Endothelial cell of umbilical vein (primary cell): ENCODE data around the gene HBG2. TPM values are rescaled to one million over a fixed set of nuclear protein-coding genes. Genes with fewer than 3 reads are reported as not detected.

Experiments used
- BruUV-seq: library from RNA; stranded (reverse); fragments of 400-500 nt; replicated peaks from 2 replicates; lab custom pipeline; 2021; lab: Mats Ljungman, UMichigan
- CTCF ChIA-PET: fragments of 300-600, 350-600 bp; sonication (Branson Sonifier 250); formaldehyde crosslinking; loops from one replicate; lab custom pipeline; 2021; ENCODE audit warnings: antibody characterized with exemption, inconsistent platforms; lab: Charles Lee
- POLR2A ChIA-PET: fragments of 300-600, 350-600 bp; sonication (Branson Sonifier 250); formaldehyde crosslinking; loops from one replicate; lab custom pipeline; 2021; ENCODE audit warnings: antibody characterized with exemption, inconsistent platforms; lab: Charles Lee
- DNase-seq: peaks from one replicate; pipeline ENCODE4 v3.0.0-alpha.2; 2011; ENCODE audit warnings: low read depth, low spot score
- FAIRE-seq: peaks from 2 replicates; lab custom pipeline; 2011; peaks lifted over from hg19 to GRCh38; lab: Jason Lieb, UNC
- H2AFZ ChIP-seq: 2 replicates; pipeline ENCODE4 v1.6.0; 2012; ENCODE audit warnings: low read depth, low read length, control low read depth, inconsistent platforms
- H3K27ac ChIP-seq: 2 replicates; pipeline ENCODE4 v1.5.1; 2011; ENCODE audit warnings: low read depth, mild to moderate bottlenecking, control low read depth, low read length, moderate library complexity; ENCODE audit not compliant: insufficient read depth
- H3K27me3 ChIP-seq, 2 experiments: 2 replicates each; pipeline versions ENCODE4 v1.6.0 to v1.6.1; 2011; ENCODE audit warnings: low read length in 2 of 2, mixed read lengths in 1 of 2; ENCODE audit not compliant: control insufficient read depth in 2 of 2, insufficient read depth in 2 of 2
- H3K36me3 ChIP-seq, 2 experiments: 2 replicates in 1 of 2; 3 replicates in 1 of 2; pipeline ENCODE4 v1.5.1; 2011; ENCODE audit warnings: low read length in 2 of 2, mild to moderate bottlenecking in 1 of 2, moderate library complexity in 1 of 2; ENCODE audit not compliant: control insufficient read depth in 2 of 2, insufficient read depth in 2 of 2; ENCODE audit errors: extremely low read depth in 1 of 2
- H3K4me1 ChIP-seq: 3 replicates; pipeline ENCODE4 v1.5.1; 2011; ENCODE audit warnings: mild to moderate bottlenecking, low read length; ENCODE audit not compliant: control insufficient read depth, insufficient read depth; ENCODE audit errors: extremely low read depth
- H3K4me2 ChIP-seq: 2 replicates; pipeline ENCODE4 v1.6.1; 2011; ENCODE audit warnings: low read length, control low read depth, mixed read lengths; ENCODE audit not compliant: insufficient read depth
- H3K4me3 ChIP-seq, 3 experiments: fragments of 200-600 bp in 1 of 3; sonication (generic), shearing (Covaris generic) in 1 of 3; replicated peaks in 1 of 3; 2 replicates each; pipeline ENCODE4 v1.5.1; 2011 to 2016; ENCODE audit warnings: control low read depth in 3 of 3, low read length in 3 of 3, mild to moderate bottlenecking in 2 of 3, inconsistent platforms in 1 of 3, low read depth in 1 of 3, moderate library complexity in 1 of 3; ENCODE audit not compliant: insufficient read depth in 1 of 3
- H3K79me2 ChIP-seq: 2 replicates; pipeline ENCODE4 v1.6.0; 2012; ENCODE audit warnings: low read length, inconsistent platforms; ENCODE audit not compliant: control insufficient read depth, insufficient read depth
- H3K9ac ChIP-seq: replicated peaks from 2 replicates; pipeline ENCODE3; 2011; ENCODE audit warnings: low read length, control low read depth; ENCODE audit not compliant: insufficient read depth; ENCODE audit errors: extremely low read depth
- H3K9me1 ChIP-seq: replicated peaks from 3 replicates; pipeline ENCODE4 v1.6.0; 2011; ENCODE audit warnings: mild to moderate bottlenecking, low read length; ENCODE audit not compliant: control insufficient read depth, insufficient read depth; ENCODE audit errors: extremely low read depth
- H3K9me3 ChIP-seq: replicated peaks from 2 replicates; pipeline ENCODE4 v1.5.1; 2012; ENCODE audit warnings: low read length, inconsistent platforms; ENCODE audit not compliant: control insufficient read depth, insufficient read depth
- H4K20me1 ChIP-seq: replicated peaks from 2 replicates; pipeline ENCODE3; 2011; ENCODE audit warnings: mild to moderate bottlenecking, low read length; ENCODE audit not compliant: control insufficient read depth, insufficient read depth; ENCODE audit errors: extremely low read depth
- CTCF ChIP-seq, 2 donors: IDR thresholded peaks; 1 replicate in 1 of 2; 2 replicates in 1 of 2; pipeline ENCODE4 v1.5.1; 2011; ENCODE audit warnings: low read length in 2 of 2, mild to moderate bottlenecking in 2 of 2, moderate library complexity in 2 of 2, control low read depth in 1 of 2, inconsistent platforms in 1 of 2, low read depth in 1 of 2; ENCODE audit not compliant: insufficient read depth in 1 of 2; ENCODE audit errors: extremely low read depth in 1 of 2
- EZH2 ChIP-seq: IDR thresholded peaks from 2 replicates; pipeline ENCODE4 v1.6.1; 2012; ENCODE audit warnings: borderline replicate concordance, low read depth, mild to moderate bottlenecking, moderate library complexity, low read length, inconsistent platforms; ENCODE audit not compliant: severe bottlenecking
- FOS ChIP-seq: IDR thresholded peaks from 2 replicates; pipeline ENCODE4 v1.6.1; 2011; ENCODE audit warnings: mild to moderate bottlenecking, low read length, moderate library complexity, borderline replicate concordance; ENCODE audit not compliant: insufficient read depth
- GATA2 ChIP-seq: IDR thresholded peaks from 2 replicates; pipeline ENCODE4 v1.7.0; 2011; ENCODE audit warnings: low read depth, mild to moderate bottlenecking, moderate library complexity, mixed read lengths, low read length; ENCODE audit not compliant: insufficient read length, insufficient read depth
- JUN ChIP-seq: IDR thresholded peaks from 2 replicates; pipeline ENCODE4 v1.6.1; 2011; ENCODE audit warnings: borderline replicate concordance, low read depth; ENCODE audit not compliant: insufficient read length, insufficient read depth
- MAX ChIP-seq: IDR thresholded peaks from 2 replicates; pipeline ENCODE4 v1.6.1; 2011; ENCODE audit not compliant: insufficient read depth, insufficient read length
- MYC ChIP-seq: IDR thresholded peaks from one replicate; pipeline ENCODE4 v1.6.1; 2011; ENCODE audit warnings: mild to moderate bottlenecking, low read depth, low read length
- POLR2A ChIP-seq: IDR thresholded peaks from 2 replicates; pipeline ENCODE4 v1.6.1; 2012; ENCODE audit warnings: low read depth, mild to moderate bottlenecking, control low read depth, low read length
- POLR2AphosphoS5 ChIP-seq: IDR thresholded peaks from 2 replicates; pipeline ENCODE4 v1.6.1; 2012; ENCODE audit warnings: low read depth, mild to moderate bottlenecking, control low read depth, low read length, moderate library complexity; ENCODE audit not compliant: insufficient read depth
- dilution Hi-C: fragments of 300-500 bp; cut with MboI; formaldehyde crosslinking; loops from one replicate; pipeline ENCODE4 v1.15.0; 2019; ENCODE audit warnings: low sequenced_read_pairs; ENCODE audit not compliant: extremely low pct_ligation_motif_present
- intact Hi-C: fragments of 100-400 bp; cut with micrococcal nuclease; formaldehyde crosslinking; loops from one replicate; pipeline ENCODE4 v1.10.0; 2022
- polyA plus RNA-seq, 4 experiments: library from polyadenylated mRNA; depleted of rRNA in 3 of 4; stranded (reverse) in 3 of 4; unstranded in 1 of 4; fragments of >200 nt; gene quantifications; 2 replicates each; pipeline versions ENCODE4 v1.2.1 to v1.2.3, GENCODE V29; 2011 to 2012; ENCODE audit warnings: missing spikeins in 1 of 4
- total RNA-seq: library from RNA; stranded (reverse); gene quantifications from 2 replicates; pipeline ENCODE4 v1.2.3, GENCODE V29; 2021

Gene HBG2
- total and polyA plus RNA-seq, 2 donors (not counting 3 experiments of a cell fraction or from before 2014, with no cell fraction given), result 1.2 TPM; not detected in 1

GRCh38 chr11:5267033-5267563 lies 12.5 kb upstream of the HBG2 start:
- no peaks in the 10 kb centered on the region for H3K27me3 ChIP-seq
- H3K9me1 ChIP-seq, result no peaks in the 10 kb centered on the region
- no peaks in the 10 kb centered on the region for H3K36me3 ChIP-seq
- TF ChIP-seq FOS (no peak), EZH2 (no peak), JUN (no peak), POLR2A (no peak), POLR2AphosphoS5 (no peak), MYC (no peak), GATA2 (no peak), CTCF (IDR thresholded peaks at IDR 0.05; ENCODE audit: extremely low read depth in 1 of 2, insufficient read depth in 1 of 2, low read depth in 1 of 2, low read length in 2 of 2) (no peak), MAX (no peak)
- no peaks in the 10 kb centered on the region for H3K79me2 ChIP-seq
- ChIA-PET POLR2A (no interaction called here), CTCF (no interaction called here)
- H3K4me3 ChIP-seq, result no peak overlapping the region
- FAIRE-seq (no peak), DNase-seq (no peak)
- H3K9me3 ChIP-seq, result no peaks in the 10 kb centered on the region
- H3K4me1 ChIP-seq, result no peaks in the 10 kb centered on the region
- H3K9ac ChIP-seq, result no peak overlapping the region
- no TSS peak for BruUV-seq
- H3K4me2 ChIP-seq, result no peak overlapping the region
- dilution Hi-C loops, result no loop called here
- H4K20me1 ChIP-seq, result no peaks in the 10 kb centered on the region
- intact Hi-C loops, result loop anchor here (2.0 kb wide), 1 partner anchor 32 kb away; no protein-coding TSS in a partner anchor
- no peak overlapping the region for H2AFZ ChIP-seq
- H3K27ac ChIP-seq, result no peak overlapping the region
